GM19467 (cell line): ENCODE results near the gene WNT10A.
"Not testable (repeated sequence)": the region's sequence is repeated elsewhere in the genome, so short reads cannot be mapped to it uniquely, and the experiment has no call there.

Source experiments
- ATAC-seq: cut with Tn5 transposase; IDR thresholded peaks from one replicate; pipeline ENCODE4 v1.9.1; 2021; ENCODE audit warnings: mild to moderate bottlenecking, moderate library complexity; ENCODE audit not compliant: unreplicated experiment

Gene WNT10A

DNA sequence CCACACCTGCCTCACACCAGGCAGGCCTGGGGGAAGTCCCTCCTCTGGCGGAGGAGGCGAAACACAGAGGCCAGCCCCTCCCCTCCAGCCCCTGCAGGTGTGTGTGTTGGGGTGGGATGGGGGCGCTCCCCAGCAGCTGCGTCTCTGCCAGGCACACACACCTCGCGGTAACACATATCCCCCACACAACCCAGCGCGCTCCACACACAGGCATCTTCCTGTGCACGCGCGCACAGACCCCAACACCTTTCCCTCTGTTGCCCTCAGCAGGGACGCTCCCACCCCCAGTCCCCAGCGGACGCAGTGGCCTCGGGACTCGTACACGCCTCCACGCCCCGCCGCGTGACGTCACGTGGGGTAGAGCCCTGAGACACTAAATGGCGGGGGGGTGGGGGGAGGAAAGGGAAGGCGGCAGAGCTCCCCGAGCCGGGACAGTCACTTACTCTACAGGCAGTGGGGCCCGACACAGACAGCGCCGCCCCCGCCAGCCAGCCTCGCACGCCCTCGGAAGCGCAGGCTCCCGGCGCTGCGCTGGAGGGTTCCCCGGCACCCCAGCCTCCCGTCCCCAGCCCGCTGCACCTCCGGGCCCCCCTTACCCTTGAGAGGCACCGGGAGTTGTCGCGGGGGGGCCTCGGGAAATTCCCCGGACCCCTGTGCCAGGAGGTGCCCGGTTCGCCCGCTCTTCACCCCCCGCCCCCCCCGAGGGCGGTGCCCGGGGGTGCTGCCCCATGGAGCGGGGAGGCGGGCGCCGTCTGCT lies at the start of gene WNT10A:
Gene WNT10A, plus strand, starts transcription at position 751 of the 757 bp plus-strand sequence. CDS start 144 bp downstream, outside the sequence.
- peak; percentile 69 for ATAC-seq

DNA sequence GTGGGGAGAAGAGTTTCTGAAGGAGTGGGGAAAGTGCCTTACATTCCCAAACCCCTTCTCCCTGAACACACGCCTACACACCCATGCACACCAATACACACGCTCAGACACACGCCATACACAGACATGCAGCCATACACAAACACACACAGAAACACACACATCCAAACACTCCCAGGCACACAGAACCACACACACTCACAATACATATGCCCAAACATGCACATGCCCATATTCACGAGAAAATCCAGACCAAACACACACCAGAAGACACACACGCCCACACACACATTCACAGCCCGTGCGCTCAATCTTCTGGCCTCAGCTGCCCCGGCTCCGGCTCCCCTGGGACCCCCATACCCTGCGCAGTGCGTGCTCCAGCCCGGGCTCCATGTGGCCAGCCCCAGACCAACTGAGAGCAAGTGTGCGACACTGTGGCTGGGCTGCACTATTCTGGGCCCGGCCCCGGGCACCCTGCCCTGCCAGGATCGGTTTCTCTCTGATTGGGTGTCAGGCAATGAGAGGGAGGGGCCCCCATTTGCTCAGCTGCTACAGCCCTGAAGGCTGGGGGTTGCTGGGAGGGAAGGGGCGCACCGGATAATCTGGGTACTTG lies 49.2 kb upstream of the WNT10A start, which contains the start of gene PRKAG3:
Gene PRKAG3, minus strand, starts transcription at position 426 of the 613 bp plus-strand sequence.
- no peak for ATAC-seq

DNA sequence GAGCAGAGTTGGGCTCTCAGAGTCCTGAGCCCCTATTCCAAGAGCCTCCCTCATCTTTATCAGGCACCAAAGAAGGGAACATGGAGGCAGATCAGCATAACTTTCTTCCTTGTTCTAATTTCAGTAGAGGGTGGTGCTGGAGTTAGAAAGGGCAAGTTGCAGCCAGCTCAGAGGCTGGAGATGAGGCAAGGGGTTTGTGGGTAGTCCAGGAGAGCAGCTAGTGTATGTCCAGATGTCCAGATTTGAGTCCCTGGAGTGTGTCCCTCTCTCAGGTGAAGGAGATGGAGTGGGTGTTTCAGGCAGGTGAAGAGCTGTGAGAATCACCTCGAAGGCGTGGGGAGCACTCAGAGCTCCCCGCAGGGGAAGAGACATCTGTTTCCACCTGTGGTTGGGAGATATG lies 48.6 kb upstream of the WNT10A start:
- ATAC-seq = no peak

DNA sequence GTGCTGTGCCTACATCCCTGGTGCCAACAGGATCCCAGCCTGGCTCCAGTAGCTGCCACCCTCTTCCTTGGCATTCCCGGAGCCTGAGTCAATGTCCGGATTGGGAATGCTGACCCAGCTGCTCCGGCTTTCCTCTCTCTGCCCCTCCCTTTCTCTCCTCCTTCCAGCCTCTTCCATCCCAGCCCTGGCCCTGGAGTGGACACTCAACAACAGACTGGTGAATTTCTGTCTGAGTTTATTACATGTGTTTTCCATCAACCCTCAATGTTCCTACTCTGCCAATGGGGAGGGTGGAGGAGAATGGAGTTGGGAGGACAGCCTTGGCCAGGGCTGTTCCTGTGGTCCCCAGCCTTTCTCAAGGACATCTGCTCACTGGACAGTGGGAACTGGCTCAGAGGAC lies 48.1 kb upstream of the WNT10A start:
- no peak for ATAC-seq

DNA sequence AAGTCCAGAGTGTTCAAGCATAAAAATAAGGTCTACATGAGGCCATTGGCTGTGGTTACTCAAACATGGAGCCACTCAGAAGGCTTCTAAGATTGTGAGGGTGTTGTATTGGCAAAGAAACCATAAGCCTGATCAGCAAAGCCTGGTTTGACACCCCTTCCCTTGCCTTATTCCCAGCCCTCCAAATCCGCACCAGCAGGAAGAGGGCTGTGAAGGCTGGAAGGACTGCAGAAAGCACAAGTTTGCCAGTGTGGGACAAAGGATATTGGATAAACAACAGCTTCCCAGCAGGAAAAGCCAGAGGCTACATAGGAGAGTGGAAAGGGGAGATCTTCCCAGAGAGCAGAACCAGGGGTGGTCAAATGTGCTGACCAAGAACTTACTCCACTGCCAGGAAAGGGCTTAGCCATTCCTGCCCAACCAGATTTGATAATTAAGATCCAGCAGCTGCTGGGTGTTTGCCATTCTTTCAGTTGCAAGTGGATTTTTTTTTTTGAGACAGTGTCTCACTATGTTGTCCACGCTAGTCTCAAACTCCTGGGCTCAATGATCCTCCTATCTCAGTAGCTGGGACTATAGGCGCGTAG lies 47.5 kb upstream of the WNT10A start:
- ATAC-seq = no peak

DNA sequence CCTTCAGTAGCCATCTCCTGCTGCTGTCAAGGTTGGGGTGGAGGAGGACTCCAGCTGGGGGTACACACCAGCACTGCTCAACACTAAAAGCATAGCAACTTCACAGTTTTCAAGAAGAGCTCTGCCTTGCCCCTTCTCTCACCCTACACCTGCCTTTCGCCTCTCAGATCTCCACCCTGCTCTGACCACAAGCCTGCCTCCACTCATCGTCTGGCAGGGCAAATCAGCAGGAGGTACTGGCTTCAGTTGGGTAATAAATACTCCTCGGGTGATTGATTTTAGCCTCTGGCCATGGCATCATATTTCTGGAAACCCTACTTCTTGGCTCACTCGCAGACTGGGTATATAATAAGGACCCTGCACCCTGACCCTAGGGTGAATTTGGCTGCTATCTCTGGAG lies 46.0 kb upstream of the WNT10A start:
- ATAC-seq = no peak

DNA sequence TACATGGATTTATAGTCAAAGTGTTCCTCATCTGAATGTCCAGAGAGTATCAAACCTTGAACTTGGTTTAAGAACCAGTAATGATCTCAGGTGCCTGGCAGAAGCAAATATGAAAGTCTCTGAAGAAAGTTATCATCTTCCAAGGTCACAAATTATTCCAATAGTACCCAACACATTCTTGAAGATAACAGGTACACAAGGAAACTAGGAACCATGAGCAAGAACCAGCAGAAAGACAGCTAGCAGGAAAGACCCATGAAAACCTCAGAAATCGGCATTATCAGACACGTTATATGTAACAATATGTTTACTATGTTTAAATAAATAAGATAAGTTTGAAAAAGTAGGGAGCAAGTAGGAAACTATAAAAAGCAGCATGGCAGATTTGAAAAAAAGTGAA lies 43.2 kb upstream of the WNT10A start:
- no peak for ATAC-seq

DNA sequence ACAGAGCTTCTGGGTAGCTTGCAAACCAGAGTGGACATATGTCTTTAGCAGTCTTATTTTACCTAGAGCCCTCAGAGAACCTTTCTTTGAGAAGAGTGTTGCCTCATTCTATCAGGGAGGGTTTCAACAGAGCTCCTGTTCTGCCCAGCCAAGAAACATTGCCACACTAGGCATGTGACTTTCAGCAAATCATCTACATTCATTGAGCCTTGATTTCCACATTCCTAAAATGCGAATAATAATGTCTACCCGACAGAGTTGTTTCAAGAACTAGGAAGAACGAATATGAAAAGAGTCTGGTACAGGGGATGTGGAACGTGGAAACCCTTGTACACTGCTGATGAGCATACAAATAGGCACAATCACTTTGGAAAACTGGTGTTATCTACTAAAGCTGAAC lies 41.2 kb upstream of the WNT10A start:
- no peak for ATAC-seq

DNA sequence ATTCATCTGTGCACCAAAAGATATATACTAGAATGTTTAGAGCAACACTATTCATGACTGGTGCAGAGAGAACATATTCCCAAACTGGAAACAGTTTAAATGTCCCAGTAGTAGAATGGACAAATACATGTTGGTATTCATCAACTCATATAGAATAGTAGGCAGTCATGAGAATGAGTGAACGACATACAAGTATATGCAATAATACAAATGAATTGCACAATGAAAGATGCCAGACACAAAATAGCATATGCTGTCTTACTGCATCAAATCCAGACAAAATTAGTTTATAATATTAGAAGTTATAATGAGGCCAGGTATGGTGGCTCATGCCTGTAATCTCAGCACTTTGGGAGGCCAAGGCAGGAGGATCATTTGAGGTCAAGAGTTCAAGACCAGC lies 40.8 kb upstream of the WNT10A start:
- no peak for ATAC-seq

DNA sequence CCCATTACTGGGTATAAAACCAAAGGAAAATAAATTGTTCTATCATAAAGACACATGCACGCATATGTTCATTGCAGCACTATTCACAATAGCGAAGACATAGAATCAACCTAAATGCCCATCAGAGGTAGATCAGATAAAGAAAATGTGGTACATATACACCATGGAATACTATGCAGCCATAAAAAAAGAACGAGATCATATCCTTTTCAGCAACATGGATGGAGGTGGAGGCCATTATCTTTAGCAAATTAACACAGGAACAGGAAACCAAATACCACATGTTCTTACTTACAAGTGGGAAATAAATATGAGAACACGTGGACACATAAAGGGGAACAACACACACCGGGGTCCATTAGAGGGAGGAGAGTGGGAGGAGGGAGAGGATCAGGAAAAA lies 36.3 kb upstream of the WNT10A start:
- ATAC-seq = not testable (repeated sequence)

DNA sequence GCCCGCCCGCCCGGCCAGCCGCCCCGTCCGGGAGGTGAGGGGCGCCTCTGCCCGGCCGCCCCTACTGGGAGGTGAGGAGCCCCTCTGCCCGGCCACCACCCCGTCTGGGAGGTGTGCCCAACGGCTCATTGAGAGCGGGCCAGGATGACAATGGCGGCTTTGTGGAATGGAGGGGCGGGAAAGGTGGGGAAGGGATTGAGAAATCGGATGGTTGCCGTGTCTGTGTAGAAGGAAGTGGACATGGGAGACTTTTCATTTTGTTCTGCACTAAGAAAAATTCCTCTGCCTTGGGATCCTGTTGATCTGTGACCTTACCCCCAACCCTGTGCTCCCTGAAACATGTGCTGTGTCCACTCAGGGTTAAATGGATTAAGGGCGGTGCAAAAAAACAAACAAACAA lies 33.7 kb upstream of the WNT10A start:
- ATAC-seq = not testable (repeated sequence)

DNA sequence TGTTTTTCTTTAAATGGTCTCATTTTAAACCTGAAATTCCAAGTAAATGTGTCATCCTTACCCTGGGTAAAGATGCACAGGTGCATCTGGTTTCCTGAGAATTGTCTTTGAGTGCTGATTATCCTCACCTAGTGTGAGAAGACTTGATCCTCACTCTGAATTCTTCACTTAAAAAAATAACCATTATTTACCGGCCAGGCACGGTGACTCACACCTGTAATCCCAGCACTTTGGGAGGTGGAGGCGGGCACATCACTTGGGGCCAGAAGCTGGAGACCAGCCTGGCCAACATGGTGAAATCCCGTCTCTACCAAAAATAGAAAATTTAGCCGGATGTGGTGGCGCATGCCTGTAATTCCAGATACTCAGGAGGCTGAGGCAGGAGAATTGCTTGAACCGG lies 30.9 kb upstream of the WNT10A start:
- ATAC-seq = no peak

DNA sequence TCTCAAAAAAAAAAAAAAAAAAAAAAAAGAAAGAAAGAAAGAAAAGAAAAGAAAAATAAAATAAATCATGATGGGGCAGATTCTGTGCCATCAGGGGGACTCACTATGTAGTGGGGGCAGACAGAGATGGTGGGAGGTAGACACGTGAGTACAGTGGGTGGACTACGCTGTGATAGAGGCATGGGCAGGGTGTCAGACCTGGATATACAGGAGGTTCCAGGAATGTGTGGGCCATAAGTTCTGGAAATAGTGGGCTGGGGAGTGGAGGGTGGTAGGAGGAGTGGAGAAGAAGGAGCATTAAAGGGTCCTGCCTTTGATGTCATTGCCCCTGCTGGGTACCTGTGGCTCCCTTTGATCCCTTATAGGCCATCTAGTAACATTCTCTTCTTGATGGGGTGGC lies 29.9 kb upstream of the WNT10A start:
- no peak for ATAC-seq

DNA sequence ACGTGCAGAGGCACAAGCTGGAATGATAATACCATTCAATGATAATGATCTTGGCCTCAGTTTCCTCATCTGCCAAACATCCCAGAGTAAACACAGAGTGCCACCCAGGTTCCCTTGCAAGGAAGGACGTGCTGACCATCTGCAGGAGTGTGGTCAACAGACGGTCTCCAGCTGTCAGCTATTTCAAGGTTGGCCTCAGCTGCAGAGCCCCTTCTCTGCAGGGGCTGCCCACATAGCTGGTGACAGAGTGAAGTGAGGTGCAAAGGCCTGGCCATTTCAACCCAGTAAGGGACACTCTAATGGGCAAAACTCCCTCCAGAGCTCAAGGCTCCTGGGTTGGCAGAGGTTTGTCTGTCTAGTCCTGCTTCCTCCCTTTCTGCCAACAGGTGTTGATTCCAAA lies 29.4 kb upstream of the WNT10A start:
- no peak for ATAC-seq

DNA sequence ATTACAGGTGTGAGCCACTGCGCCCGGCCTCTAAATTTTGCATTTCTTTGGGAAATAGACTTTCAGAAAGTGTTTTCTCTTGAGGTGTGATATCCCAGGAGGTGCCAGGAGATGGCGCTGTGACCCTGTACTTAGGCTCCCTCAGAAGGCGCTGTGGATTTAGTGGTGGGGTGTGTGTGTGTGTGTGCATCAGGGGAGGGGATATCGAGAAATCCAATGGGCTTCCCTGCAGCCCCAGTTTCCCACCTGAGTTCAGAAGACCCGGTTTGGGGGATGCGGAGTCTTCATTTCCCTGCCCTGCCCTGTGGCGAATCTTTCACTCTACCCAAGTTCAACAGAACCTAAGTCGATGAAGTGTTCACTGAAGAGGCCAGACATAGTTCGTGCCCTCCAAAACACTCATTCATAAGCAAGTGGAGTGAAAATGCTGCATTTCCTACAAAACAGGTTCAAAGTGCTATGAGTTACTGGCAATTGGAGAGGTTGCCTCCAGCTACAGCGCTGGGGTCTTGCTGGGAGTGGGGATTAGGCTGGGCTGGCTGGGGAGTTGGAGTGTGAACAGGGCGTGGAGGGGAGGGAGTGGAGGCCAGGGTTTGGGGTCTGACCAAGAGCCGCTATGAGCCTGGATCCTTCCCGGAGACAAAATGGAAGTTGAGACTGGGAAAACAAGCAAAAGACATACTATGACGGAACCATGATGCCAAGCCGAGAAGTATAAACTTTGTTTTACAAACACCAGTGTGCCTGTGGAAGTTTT lies 27.6 kb upstream of the WNT10A start:
- ATAC-seq = no peak

DNA sequence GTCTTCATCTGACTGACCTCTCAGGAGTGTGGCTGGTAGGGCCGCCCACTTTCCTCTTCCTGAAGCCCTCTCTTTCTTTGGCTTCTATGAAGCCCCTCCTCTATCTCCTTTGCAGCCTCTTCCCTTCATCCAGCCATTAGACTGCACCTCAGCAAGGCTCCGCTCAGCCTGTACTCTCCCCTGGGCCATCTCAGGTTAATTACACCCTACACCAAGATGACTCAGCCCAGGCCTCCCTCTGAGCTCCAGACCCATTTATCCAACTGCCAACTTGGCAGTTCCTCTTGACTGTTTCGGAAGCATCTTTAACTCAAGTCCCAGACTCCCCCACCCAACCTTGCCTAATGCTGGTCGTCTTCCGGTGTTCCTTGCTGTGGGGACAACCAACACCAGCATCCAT lies 26.9 kb upstream of the WNT10A start:
- no peak for ATAC-seq

DNA sequence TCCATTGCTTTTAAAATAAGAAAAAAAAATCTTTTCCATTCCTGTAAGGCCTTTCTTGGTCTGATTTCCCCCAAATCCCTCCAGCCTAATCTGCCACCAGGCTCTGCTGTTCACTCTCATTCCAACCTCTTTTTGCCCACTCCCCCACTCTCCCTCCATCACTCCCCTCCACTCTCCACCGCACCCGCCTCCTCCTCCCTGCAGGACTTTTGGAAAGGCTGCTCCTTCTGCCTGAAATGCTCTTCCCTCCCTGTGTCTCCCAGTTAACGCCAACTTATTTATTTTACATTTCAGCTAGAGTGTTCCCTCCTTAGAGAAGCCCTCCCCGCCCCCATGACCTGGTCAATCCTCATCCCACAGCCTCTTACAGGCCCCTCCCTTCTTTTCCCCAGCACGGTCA lies 25.8 kb upstream of the WNT10A start:
- ATAC-seq = no peak

DNA sequence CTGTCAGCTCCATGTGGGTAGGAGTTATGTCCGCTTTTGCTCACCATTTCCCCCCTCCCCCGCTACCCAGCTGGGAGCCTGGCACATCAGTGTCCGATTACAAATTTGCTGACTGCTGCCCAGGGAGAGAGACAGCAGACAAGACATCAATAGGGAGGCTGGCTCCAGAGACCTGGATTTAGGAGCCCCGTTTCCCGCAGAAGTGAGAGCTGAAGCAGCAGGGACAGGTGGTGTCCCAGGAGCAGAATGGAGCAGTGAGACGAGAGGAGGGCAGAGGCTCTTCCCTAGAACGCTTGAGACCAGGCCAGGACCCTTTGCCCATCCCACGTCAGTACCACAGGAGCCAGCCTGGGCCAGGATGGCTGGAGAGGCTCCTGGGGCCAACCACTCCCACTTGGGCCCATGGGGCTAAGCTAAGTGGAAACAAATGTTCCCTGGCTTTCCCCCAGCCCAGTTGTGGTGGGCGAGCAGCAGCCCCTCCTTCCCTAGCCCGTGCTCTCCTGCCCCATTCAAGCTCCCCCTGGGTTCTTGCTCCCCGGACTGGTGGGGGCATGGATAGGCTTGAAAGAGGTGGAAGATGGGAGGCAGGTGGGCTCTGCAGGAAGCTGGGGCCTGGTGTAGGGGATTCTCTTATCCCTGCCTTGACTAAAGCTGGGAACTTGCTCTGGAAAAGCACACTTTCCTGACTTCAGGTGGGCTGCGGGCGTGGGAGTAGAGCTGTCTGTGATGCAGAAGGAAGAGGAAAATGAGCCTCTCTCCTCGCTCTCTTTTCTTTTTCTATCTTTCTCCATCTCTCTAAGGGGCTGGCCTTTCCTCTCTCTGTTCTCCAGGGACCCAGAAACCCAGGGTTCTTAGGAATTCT lies 25.1 kb upstream of the WNT10A start:
- ATAC-seq = no peak

DNA sequence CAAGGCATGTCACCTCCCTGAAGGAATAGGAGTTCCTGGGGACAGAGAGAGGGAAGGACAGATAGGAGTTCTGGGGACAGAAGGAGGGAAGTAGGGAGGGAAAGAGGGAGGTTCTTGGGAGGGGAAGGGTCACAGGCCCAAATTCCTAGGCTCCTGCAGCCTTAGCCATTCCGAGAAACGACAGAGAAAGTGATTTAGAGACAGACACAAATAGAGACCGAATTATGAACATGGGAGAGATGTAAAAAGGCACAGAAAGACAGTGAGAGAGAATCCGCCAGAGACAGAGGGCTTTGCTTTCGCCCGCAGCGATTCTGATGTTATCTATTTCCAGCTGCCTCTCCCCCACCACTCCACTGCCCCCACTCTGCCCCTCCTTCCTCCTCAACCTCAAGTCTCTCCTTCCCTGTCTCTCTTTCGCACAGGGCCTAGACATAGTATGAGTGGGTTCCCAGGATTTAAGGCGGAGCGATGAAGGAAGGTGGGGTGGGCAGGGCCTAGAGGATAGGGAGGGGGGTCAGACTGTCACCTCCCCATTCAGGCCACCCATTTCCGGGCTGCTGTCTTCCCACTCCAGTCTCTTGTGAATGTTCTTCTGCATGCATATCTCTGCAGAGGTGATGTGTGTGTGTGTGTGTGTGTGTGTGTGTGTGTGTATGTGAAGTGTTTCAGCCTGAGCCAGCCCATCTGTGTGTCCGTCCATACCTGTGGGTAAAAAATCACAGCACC lies 24.3 kb upstream of the WNT10A start:
- no peak for ATAC-seq

DNA sequence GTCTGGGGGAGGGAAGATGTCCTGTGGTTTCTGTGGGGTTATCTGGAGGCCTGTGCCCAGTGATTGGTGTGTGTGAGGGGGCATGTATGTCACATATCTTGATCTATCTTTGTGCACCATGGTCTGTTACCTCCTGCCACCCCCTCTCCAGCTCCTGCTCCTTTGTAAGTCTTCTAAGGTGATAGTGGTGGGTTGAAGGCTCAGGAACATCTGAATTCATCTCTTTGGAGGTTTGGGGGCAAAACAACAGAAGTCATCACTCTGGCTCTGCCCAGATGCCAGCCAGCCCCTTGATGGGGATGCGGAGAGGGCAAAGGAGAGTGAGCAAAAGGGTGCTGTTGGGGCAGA lies 23.8 kb upstream of the WNT10A start:
- ATAC-seq = no peak
